Keratinocyte (primary cell): ENCODE measurements around the gene LRRC46. TPM values are rescaled to one million over a fixed set of nuclear protein-coding genes. Genes with fewer than 3 reads are reported as not detected.

ENCODE experiments used
- DNase-seq: peaks from one replicate; pipeline ENCODE4 v3.0.0-alpha.2; 2011; ENCODE audit warnings: low read depth, missing footprints, low spot score
- FAIRE-seq: peaks from 2 replicates; lab custom pipeline; 2011; peaks lifted over from hg19 to GRCh38; lab: Jason Lieb, UNC
- H2AFZ ChIP-seq: 2 replicates; pipeline ENCODE4 v1.6.0; 2012; ENCODE audit warnings: low read length, control low read depth, inconsistent platforms; ENCODE audit not compliant: control insufficient read depth
- H3K27ac ChIP-seq: 2 replicates; pipeline ENCODE4 v1.5.1; 2011; ENCODE audit warnings: low read length; ENCODE audit not compliant: control insufficient read depth, insufficient read depth
- H3K27me3 ChIP-seq: 3 replicates; pipeline ENCODE4 v1.6.0; 2011; ENCODE audit warnings: low read length; ENCODE audit not compliant: control insufficient read depth, insufficient read depth; ENCODE audit errors: extremely low read depth
- H3K36me3 ChIP-seq, 2 experiments: 2 replicates in 1 of 2; 3 replicates in 1 of 2; pipeline ENCODE4 v1.5.1; 2011; ENCODE audit warnings: low read length in 2 of 2, mild to moderate bottlenecking in 1 of 2; ENCODE audit not compliant: control insufficient read depth in 2 of 2, insufficient read depth in 2 of 2; ENCODE audit errors: extremely low read depth in 1 of 2
- H3K4me1 ChIP-seq: 3 replicates; pipeline ENCODE4 v1.5.1; 2011; ENCODE audit warnings: low read length; ENCODE audit not compliant: control insufficient read depth, insufficient read depth; ENCODE audit errors: extremely low read depth
- H3K4me2 ChIP-seq: 3 replicates; pipeline ENCODE4 v1.6.0; 2011; ENCODE audit warnings: low read depth, low read length; ENCODE audit not compliant: control insufficient read depth, insufficient read depth; ENCODE audit errors: extremely low read depth
- H3K4me3 ChIP-seq, 3 experiments: fragments of 200-600 bp in 1 of 3; sonication (generic) in 1 of 3; 2 replicates in 2 of 3; 3 replicates in 1 of 3; pipeline ENCODE4 v1.5.1; 2011 to 2016; ENCODE audit warnings: low read length in 3 of 3, mild to moderate bottlenecking in 3 of 3, control low read depth in 2 of 3, inconsistent platforms in 1 of 3, low read depth in 1 of 3, mixed read lengths in 1 of 3, mixed run types in 1 of 3, moderate library complexity in 1 of 3; ENCODE audit not compliant: control insufficient read depth in 2 of 3, insufficient read depth in 2 of 3; ENCODE audit errors: extremely low read depth in 1 of 3
- H3K79me2 ChIP-seq: 2 replicates; pipeline ENCODE4 v1.6.0; 2012; ENCODE audit warnings: low read length; ENCODE audit not compliant: control insufficient read depth, insufficient read depth
- H3K9ac ChIP-seq: 3 replicates; pipeline ENCODE4 v1.6.0; 2011; ENCODE audit warnings: low read length; ENCODE audit not compliant: control insufficient read depth, insufficient read depth; ENCODE audit errors: extremely low read depth
- H3K9me1 ChIP-seq: 3 replicates; pipeline ENCODE4 v1.6.0; 2011; ENCODE audit warnings: low read length; ENCODE audit not compliant: control insufficient read depth, insufficient read depth; ENCODE audit errors: extremely low read depth
- H3K9me3 ChIP-seq: 2 replicates; pipeline ENCODE4 v1.5.1; 2012; ENCODE audit warnings: low read depth, low read length; ENCODE audit not compliant: control insufficient read depth
- H4K20me1 ChIP-seq: 3 replicates; pipeline ENCODE4 v1.6.0; 2011; ENCODE audit warnings: low read length; ENCODE audit not compliant: control insufficient read depth, insufficient read depth; ENCODE audit errors: extremely low read depth
- EZH2 ChIP-seq: IDR thresholded peaks from one replicate; pipeline ENCODE4 v1.6.1; 2012; ENCODE audit warnings: inconsistent platforms, mild to moderate bottlenecking, low read length, moderate library complexity
- dilution Hi-C: fragments of 300-500 bp; cut with MboI; formaldehyde crosslinking; loops from one replicate; pipeline ENCODE4 v1.7.0; 2020; ENCODE audit warnings: low sequenced_read_pairs; ENCODE audit not compliant: extremely low pct_ligation_motif_present
- polyA plus RNA-seq, 5 experiments: library from polyadenylated mRNA; depleted of rRNA in 3 of 5; stranded (reverse) in 3 of 5; stranded (forward) in 1 of 5; unstranded in 1 of 5; fragments of >200 nt; gene quantifications; 1 replicate in 1 of 5; 2 replicates in 3 of 5; 3 replicates in 1 of 5; pipeline versions ENCODE4 v1.2.1 to v1.2.3, GENCODE V29; 2011 to 2012; ENCODE audit warnings: missing spikeins in 2 of 5, low read depth in 1 of 5, low replicate concordance in 1 of 5
- TF ChIP-seq, protein P1 (sequence below), 3 experiments: IDR thresholded peaks in 1 of 3; conservative IDR thresholded peaks in 1 of 3; optimal IDR thresholded peaks in 1 of 3; 2 replicates in 2 of 3; 3 replicates in 1 of 3; pipeline versions ENCODE3 to v1.5.1; 2011; ENCODE audit warnings: low read length in 3 of 3, mild to moderate bottlenecking in 3 of 3, moderate library complexity in 2 of 3, control low read depth in 1 of 3, inconsistent platforms in 1 of 3; ENCODE audit not compliant: insufficient read depth in 2 of 3; ENCODE audit errors: extremely low read depth in 1 of 3

The LRRC46 gene
- polyA plus RNA-seq, 1 donor (not counting 4 experiments of a cell fraction or from before 2014, with no cell fraction given) = 0.43 TPM

DNA sequence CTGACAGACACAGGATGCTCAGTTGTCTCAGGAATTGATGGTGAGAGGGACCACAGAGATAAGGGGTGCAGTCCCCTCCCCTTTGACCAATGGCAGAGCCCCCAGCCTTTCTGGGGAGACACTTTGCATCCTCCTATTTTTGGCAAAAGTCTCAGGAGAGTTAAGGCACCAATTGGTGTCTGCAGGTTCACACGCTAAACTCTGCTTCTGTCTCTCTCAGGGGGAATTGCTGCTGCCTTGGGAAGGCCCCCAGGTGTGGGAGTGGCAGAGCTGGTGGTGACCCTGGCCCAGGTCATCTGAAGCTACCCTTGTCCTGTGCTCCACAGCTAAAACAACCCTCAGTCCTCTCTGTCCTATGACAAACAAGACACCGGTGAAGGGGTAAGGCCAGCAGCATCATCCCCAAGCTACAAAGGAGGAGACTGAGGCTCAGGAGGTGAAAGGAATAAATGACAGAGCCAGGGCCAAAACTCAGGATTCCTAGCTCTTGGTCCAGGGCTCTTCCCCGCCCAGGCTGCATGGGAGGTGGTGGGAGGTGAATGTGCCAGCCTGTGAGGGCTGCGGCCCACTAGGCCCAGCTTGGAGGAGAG, 30.2 kb upstream of the LRRC46 start:
- FAIRE-seq = no peak
- Histone ChIP-seq H3K36me3 (no peaks in the 10 kb centered on the region), H3K4me2 (no peak overlapping the region), H2AFZ (no peak overlapping the region), H3K9me3 (no peaks in the 10 kb centered on the region), H3K9me1 (no peaks in the 10 kb centered on the region), H3K4me3 (no peak overlapping the region), H3K4me1 (no peaks in the 10 kb centered on the region), H3K27ac (no peak overlapping the region), H3K27me3 (no peaks in the 10 kb centered on the region), H4K20me1 (no peaks in the 10 kb centered on the region), H3K79me2 (no peaks in the 10 kb centered on the region), H3K9ac (no peak overlapping the region)
- dilution Hi-C loops = no loop called here
- TF ChIP-seq, protein P1, sequence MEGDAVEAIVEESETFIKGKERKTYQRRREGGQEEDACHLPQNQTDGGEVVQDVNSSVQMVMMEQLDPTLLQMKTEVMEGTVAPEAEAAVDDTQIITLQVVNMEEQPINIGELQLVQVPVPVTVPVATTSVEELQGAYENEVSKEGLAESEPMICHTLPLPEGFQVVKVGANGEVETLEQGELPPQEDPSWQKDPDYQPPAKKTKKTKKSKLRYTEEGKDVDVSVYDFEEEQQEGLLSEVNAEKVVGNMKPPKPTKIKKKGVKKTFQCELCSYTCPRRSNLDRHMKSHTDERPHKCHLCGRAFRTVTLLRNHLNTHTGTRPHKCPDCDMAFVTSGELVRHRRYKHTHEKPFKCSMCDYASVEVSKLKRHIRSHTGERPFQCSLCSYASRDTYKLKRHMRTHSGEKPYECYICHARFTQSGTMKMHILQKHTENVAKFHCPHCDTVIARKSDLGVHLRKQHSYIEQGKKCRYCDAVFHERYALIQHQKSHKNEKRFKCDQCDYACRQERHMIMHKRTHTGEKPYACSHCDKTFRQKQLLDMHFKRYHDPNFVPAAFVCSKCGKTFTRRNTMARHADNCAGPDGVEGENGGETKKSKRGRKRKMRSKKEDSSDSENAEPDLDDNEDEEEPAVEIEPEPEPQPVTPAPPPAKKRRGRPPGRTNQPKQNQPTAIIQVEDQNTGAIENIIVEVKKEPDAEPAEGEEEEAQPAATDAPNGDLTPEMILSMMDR (optimal IDR thresholded peaks at IDR 0.05 in 1 of 3, IDR thresholded peaks at IDR 0.05 in 1 of 3, conservative IDR thresholded peaks at IDR 0.05 in 1 of 3; ENCODE audit: extremely low read depth in 1 of 3, insufficient read depth in 2 of 3, low read length in 3 of 3) = no peak
- TF ChIP-seq EZH2 = no peak
- DNase-seq = no peak

DNA sequence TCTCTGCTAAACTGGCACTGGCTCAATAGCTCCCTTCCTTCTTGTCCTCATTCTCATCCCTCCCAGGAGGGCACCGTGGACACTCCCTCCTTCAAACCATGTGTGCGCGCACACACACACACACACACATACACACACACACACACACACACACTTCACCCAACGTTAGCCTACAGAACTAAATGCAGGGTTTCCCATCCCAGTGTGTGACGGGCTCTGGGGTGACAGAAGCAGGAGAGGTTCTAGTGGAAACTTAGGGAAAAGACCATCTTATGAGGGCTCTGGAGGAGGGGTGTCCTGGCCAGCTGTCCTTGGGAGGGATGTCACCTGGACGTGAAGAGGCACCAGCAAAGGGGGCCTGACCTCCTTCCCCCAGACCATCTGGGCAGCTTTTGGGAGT, 29.6 kb upstream of the LRRC46 start:
- no peak overlapping the region for H2AFZ ChIP-seq
- no peak overlapping the region for H3K4me2 ChIP-seq
- DNase-seq (no peak), FAIRE-seq (no peak)
- TF ChIP-seq, protein P1 (optimal IDR thresholded peaks at IDR 0.05 in 1 of 3, IDR thresholded peaks at IDR 0.05 in 1 of 3, conservative IDR thresholded peaks at IDR 0.05 in 1 of 3; ENCODE audit: extremely low read depth in 1 of 3, insufficient read depth in 2 of 3, low read length in 3 of 3) = no peak
- TF ChIP-seq EZH2 = no peak
- no peak overlapping the region for H3K27ac ChIP-seq
- no peaks in the 10 kb centered on the region for H4K20me1 ChIP-seq
- dilution Hi-C loops = no loop called here
- no peaks in the 10 kb centered on the region for H3K27me3 ChIP-seq
- H3K9me1 ChIP-seq = no peaks in the 10 kb centered on the region
- H3K4me1 ChIP-seq = no peaks in the 10 kb centered on the region
- no peaks in the 10 kb centered on the region for H3K79me2 ChIP-seq
- H3K9ac ChIP-seq = no peak overlapping the region
- H3K4me3 ChIP-seq = no peak overlapping the region
- no peaks in the 10 kb centered on the region for H3K36me3 ChIP-seq
- no peaks in the 10 kb centered on the region for H3K9me3 ChIP-seq
